ENCODE measurements around the gene NSL1.
A peak's percentile ranks its signal among the peaks of the same experiment; 100 is the strongest.

NSL1 gene

GRCh38 chr1:212703991-212704564 is 87.5 kb downstream of the NSL1 start:
- no peak for DNase-seq (ENCODE audit: low read depth)

GRCh38 chr1:212702672-212703071 is 88.9 kb downstream of the NSL1 start:
- DNase-seq (ENCODE audit: low read depth), result no peak

- no peak for DNase-seq (ENCODE audit: low read depth)
Observed at GRCh38 chr1:212701910-212702309, 89.7 kb downstream of the NSL1 start.

- peak; percentile 78 for DNase-seq (ENCODE audit: low read depth)
Observed at GRCh38 chr1:212700892-212701819, 90.4 kb downstream of the NSL1 start.

GRCh38 chr1:212700223-212700891 is 91.2 kb downstream of the NSL1 start:
- DNase-seq (ENCODE audit: low read depth), result no peak

GRCh38 chr1:212699625-212700222 is 91.9 kb downstream of the NSL1 start, which contains the start of gene BATF3:
Gene BATF3, minus strand, starts transcription at chr1:212699840. Its CDS starts 78 bp downstream, at chr1:212699762.
- DNase-seq (ENCODE audit: low read depth), result no peak

GRCh38 chr1:212699104-212699624 is 92.4 kb downstream of the NSL1 start:
- DNase-seq (ENCODE audit: low read depth), result peak; percentile 28

- DNase-seq (ENCODE audit: low read depth), result no peak
Observed at GRCh38 chr1:212698467-212699103, 93.0 kb downstream of the NSL1 start.

- no peak for DNase-seq (ENCODE audit: low read depth)
Observed at GRCh38 chr1:212696721-212697331, 94.8 kb downstream of the NSL1 start.

- no peak for DNase-seq (ENCODE audit: low read depth)
Observed at GRCh38 chr1:212692774-212693644, 98.6 kb downstream of the NSL1 start.

- DNase-seq (ENCODE audit: low read depth), result no peak
Observed at GRCh38 chr1:212691561-212692071, 100.0 kb downstream of the NSL1 start.

GRCh38 chr1:212690816-212691403 is 100.7 kb downstream of the NSL1 start:
- DNase-seq (ENCODE audit: low read depth), result no peak

- no peak for DNase-seq (ENCODE audit: low read depth)
Observed at GRCh38 chr1:212689758-212690529, 101.6 kb downstream of the NSL1 start.

GRCh38 chr1:212689196-212689725 is 102.3 kb downstream of the NSL1 start:
- no peak for DNase-seq (ENCODE audit: low read depth)

GRCh38 chr1:212688341-212689047 is 103.1 kb downstream of the NSL1 start:
- peak; percentile 44 for DNase-seq (ENCODE audit: low read depth)

GRCh38 chr1:212687811-212688210 is 103.8 kb downstream of the NSL1 start:
- no peak for DNase-seq (ENCODE audit: low read depth)

- DNase-seq (ENCODE audit: low read depth), result no peak
Observed at GRCh38 chr1:212686591-212686990, 105.0 kb downstream of the NSL1 start.

GRCh38 chr1:212686069-212686468 is 105.5 kb downstream of the NSL1 start:
- DNase-seq (ENCODE audit: low read depth), result no peak

Measured in iris pigment epithelial cell (primary cell).